Stimulated activated memory B cell treated with anti-CD40 and anti-IgM and Interleukin-4, amounts not matched to agents 10 μg/mL and 1 μg/mL and 100 μg/mL, for 72 hours (primary cell): Measurements from ENCODE around the gene GLIS1.

ENCODE experiments used
- ATAC-seq: fragments of 150-1000 bp; cut with Tn5 transposase; 2 replicates; pipeline ENCODE4 v1.10.0; 2021
- H3K27ac Mint-ChIP-seq: one replicate; pipeline ENCODE4 v1.8.0; 2022; ENCODE audit warnings: mild to moderate bottlenecking, mixed read lengths
- H3K27me3 Mint-ChIP-seq: one replicate; pipeline ENCODE4 v1.8.0; 2022; ENCODE audit warnings: mixed read lengths
- H3K36me3 Mint-ChIP-seq: one replicate; pipeline ENCODE4 v1.8.0; 2022; ENCODE audit warnings: mixed read lengths
- H3K4me1 Mint-ChIP-seq: one replicate; pipeline ENCODE4 v1.8.0; 2022; ENCODE audit warnings: mixed read lengths
- H3K4me3 Mint-ChIP-seq: one replicate; pipeline ENCODE4 v1.8.0; 2022; ENCODE audit warnings: mild to moderate bottlenecking, moderate library complexity, mixed read lengths
- H3K9me3 Mint-ChIP-seq: one replicate; pipeline ENCODE4 v1.8.0; 2022; ENCODE audit warnings: mixed read lengths

Gene GLIS1

GRCh38 chr1:53573931-53574330, 165.0 kb downstream of the GLIS1 start:
- ATAC-seq, result no peak
- Mint-ChIP-seq H3K4me1 (peaks cover 12% of the 10 kb centered on the region), H3K4me3 (no peak overlapping the region), H3K36me3 (no peaks in the 10 kb centered on the region), H3K27ac (no peak overlapping the region), H3K27me3 (peaks cover 36% of the 10 kb centered on the region), H3K9me3 (peaks cover under 1% of the 10 kb centered on the region)

DNA sequence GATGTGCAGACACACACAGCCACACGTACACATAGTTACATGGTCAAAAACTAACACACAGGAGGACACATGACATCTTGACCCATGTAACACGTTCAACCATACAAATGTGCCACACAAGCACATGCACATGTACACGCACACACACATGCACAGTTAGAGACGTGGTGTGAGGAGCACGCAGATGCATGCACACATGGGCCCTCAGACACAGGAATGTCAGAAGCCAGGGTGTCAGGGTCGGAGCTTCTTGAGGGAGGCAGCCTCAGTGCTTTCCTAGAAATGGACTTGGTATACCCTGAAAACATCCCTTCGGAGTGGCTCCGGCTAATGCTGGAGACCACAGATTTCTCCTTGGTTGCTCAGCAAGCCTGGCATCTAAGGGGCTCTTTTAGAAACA, 165.4 kb downstream of the GLIS1 start:
- no peak for ATAC-seq
- no peak overlapping the region for H3K4me3 Mint-ChIP-seq
- H3K36me3 Mint-ChIP-seq, result no peaks in the 10 kb centered on the region
- H3K9me3 Mint-ChIP-seq, result peaks cover 5% of the 10 kb centered on the region
- H3K4me1 Mint-ChIP-seq, result peaks cover 12% of the 10 kb centered on the region
- no peak overlapping the region for H3K27ac Mint-ChIP-seq
- H3K27me3 Mint-ChIP-seq, result peaks cover 37% of the 10 kb centered on the region

DNA sequence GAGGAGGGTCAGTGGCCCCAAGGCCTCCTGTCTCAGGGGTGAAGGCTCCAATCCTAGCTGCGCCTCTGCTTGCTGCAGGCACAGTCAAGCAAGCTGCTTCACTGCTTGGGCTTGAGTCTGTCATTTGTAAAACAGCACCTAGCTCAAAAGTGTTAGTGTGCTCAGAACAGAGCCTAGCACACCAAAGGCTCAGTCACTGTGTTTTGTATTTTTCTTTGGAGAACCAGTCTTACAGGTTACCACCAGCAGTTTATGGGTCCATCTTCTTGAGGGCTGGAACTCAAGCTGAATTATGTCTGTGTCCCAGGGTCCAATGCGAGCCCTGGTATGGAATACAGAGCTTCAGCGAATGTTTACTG, 166.2 kb downstream of the GLIS1 start:
- no peaks in the 10 kb centered on the region for H3K36me3 Mint-ChIP-seq
- peaks cover 6% of the 10 kb centered on the region for H3K9me3 Mint-ChIP-seq
- H3K27me3 Mint-ChIP-seq, result peaks cover 37% of the 10 kb centered on the region
- no peak overlapping the region for H3K4me3 Mint-ChIP-seq
- ATAC-seq, result no peak
- H3K27ac Mint-ChIP-seq, result no peak overlapping the region
- peaks cover 12% of the 10 kb centered on the region for H3K4me1 Mint-ChIP-seq

- ATAC-seq, result no peak
- no peak overlapping the region for H3K4me3 Mint-ChIP-seq
- H3K27ac Mint-ChIP-seq, result no peak overlapping the region
- peaks cover 12% of the 10 kb centered on the region for H3K4me1 Mint-ChIP-seq
- peaks cover 37% of the 10 kb centered on the region for H3K27me3 Mint-ChIP-seq
- H3K9me3 Mint-ChIP-seq, result peaks cover 7% of the 10 kb centered on the region
- H3K36me3 Mint-ChIP-seq, result no peaks in the 10 kb centered on the region
Observed at GRCh38 chr1:53572065-53572814, 166.7 kb downstream of the GLIS1 start.

GRCh38 chr1:53568540-53568939, 170.4 kb downstream of the GLIS1 start:
- H3K27ac Mint-ChIP-seq, result no peak overlapping the region
- no peaks in the 10 kb centered on the region for H3K36me3 Mint-ChIP-seq
- H3K27me3 Mint-ChIP-seq, result peaks cover 39% of the 10 kb centered on the region
- no peaks in the 10 kb centered on the region for H3K4me1 Mint-ChIP-seq
- peaks cover 14% of the 10 kb centered on the region for H3K9me3 Mint-ChIP-seq
- no peak for ATAC-seq
- no peak overlapping the region for H3K4me3 Mint-ChIP-seq

GRCh38 chr1:53567851-53568250, 171.1 kb downstream of the GLIS1 start:
- H3K4me3 Mint-ChIP-seq, result no peak overlapping the region
- no peaks in the 10 kb centered on the region for H3K36me3 Mint-ChIP-seq
- peaks cover 46% of the 10 kb centered on the region for H3K27me3 Mint-ChIP-seq
- ATAC-seq, result no peak
- H3K9me3 Mint-ChIP-seq, result peaks cover 14% of the 10 kb centered on the region
- no peak overlapping the region for H3K27ac Mint-ChIP-seq
- no peaks in the 10 kb centered on the region for H3K4me1 Mint-ChIP-seq

DNA sequence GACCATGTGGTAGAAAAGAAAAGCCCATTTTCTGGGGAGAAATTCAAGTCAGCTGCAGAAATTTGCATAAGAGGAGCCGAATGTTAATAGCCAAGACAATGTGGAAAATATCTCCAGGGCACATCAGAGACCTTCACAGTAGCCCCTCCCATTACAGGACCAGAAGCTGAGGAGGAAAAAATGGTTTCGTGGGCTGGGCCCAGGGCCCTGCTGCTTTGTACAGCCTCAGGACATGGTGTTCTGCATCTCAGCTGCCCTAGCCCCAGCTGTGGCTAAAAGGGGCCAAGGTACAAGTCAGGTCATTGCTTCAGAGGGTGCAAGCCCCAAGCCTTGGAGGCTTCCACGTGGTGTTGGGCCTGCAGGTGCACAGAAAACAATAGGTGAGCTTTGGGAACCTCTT, 171.5 kb downstream of the GLIS1 start:
- ATAC-seq, result no peak
- peaks cover 14% of the 10 kb centered on the region for H3K9me3 Mint-ChIP-seq
- no peak overlapping the region for H3K27ac Mint-ChIP-seq
- H3K36me3 Mint-ChIP-seq, result no peaks in the 10 kb centered on the region
- H3K4me3 Mint-ChIP-seq, result no peak overlapping the region
- H3K4me1 Mint-ChIP-seq, result no peaks in the 10 kb centered on the region
- H3K27me3 Mint-ChIP-seq, result peaks cover 50% of the 10 kb centered on the region

- ATAC-seq, result no peak
- no peak overlapping the region for H3K27ac Mint-ChIP-seq
- peaks cover 10% of the 10 kb centered on the region for H3K9me3 Mint-ChIP-seq
- no peaks in the 10 kb centered on the region for H3K36me3 Mint-ChIP-seq
- peaks cover 67% of the 10 kb centered on the region for H3K27me3 Mint-ChIP-seq
- H3K4me3 Mint-ChIP-seq, result no peak overlapping the region
- no peaks in the 10 kb centered on the region for H3K4me1 Mint-ChIP-seq
Observed at GRCh38 chr1:53563611-53564010, 175.4 kb downstream of the GLIS1 start.

DNA sequence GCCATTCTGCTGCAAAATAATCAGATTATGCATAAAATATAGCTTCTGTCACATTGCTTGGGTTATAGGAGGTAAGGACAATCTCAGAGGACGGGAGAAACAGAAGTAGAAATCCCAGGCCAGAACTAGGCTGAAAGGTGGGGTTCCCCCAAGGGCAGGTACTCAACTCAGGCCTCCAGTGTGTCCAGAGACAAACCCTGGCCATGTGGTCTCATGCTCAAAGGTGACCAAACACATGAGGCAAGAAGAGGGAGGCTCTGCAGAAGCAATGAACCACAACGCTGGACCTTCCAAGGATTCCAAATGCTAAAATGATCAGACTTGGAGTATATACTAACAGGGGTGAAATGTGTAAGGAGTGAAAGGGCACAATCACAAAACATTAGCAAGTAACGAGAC, 176.0 kb downstream of the GLIS1 start:
- ATAC-seq, result no peak
- H3K9me3 Mint-ChIP-seq, result peaks cover 8% of the 10 kb centered on the region
- no peak overlapping the region for H3K4me3 Mint-ChIP-seq
- peaks cover 64% of the 10 kb centered on the region for H3K27me3 Mint-ChIP-seq
- H3K36me3 Mint-ChIP-seq, result no peaks in the 10 kb centered on the region
- no peak overlapping the region for H3K27ac Mint-ChIP-seq
- no peaks in the 10 kb centered on the region for H3K4me1 Mint-ChIP-seq

DNA sequence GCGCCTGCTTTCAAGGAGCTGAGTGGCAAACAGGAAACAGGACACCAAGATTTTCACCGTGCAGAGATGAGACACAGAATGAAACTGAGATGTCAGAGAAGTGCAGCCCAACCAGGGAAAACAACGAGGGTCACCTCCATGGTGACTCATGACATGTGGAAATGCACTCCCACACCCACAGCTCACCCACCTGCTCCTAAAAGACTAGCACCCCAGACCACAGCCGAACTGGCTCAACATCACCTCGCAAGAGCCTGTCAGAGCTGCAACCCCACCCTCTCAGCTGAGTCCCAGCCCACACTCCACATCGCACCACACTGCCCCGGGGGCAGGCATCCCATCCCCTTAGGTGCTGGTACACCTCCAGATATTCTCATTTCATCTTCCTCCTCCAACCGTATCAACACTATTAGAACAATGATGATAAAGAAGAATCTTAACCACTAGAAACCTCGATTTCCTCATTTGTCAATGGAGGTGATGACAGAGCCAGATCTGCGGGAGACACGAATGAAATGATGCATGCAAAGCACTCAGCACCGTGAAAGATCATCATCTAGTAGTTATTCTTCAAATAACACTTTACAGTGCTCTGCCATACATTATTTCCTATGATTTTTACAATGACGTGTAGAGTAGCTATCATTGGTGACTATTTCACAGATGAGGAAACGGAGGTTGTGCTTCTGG, 176.5 kb downstream of the GLIS1 start:
- no peaks in the 10 kb centered on the region for H3K36me3 Mint-ChIP-seq
- H3K27me3 Mint-ChIP-seq, result peaks cover 59% of the 10 kb centered on the region
- no peak overlapping the region for H3K4me3 Mint-ChIP-seq
- H3K9me3 Mint-ChIP-seq, result peaks cover 8% of the 10 kb centered on the region
- no peaks in the 10 kb centered on the region for H3K4me1 Mint-ChIP-seq
- ATAC-seq, result peak; percentile 25
- no peak overlapping the region for H3K27ac Mint-ChIP-seq

GRCh38 chr1:53561503-53562105, 177.4 kb downstream of the GLIS1 start:
- Mint-ChIP-seq H3K36me3 (no peaks in the 10 kb centered on the region), H3K27ac (no peak overlapping the region), H3K27me3 (peaks cover 52% of the 10 kb centered on the region), H3K4me1 (no peaks in the 10 kb centered on the region), H3K4me3 (no peak overlapping the region), H3K9me3 (peaks cover under 1% of the 10 kb centered on the region)
- no peak for ATAC-seq

GRCh38 chr1:53560581-53561502, 178.1 kb downstream of the GLIS1 start:
- no peaks in the 10 kb centered on the region for H3K9me3 Mint-ChIP-seq
- H3K36me3 Mint-ChIP-seq, result no peaks in the 10 kb centered on the region
- no peak for ATAC-seq
- H3K27me3 Mint-ChIP-seq, result peaks cover 52% of the 10 kb centered on the region
- no peak overlapping the region for H3K27ac Mint-ChIP-seq
- no peaks in the 10 kb centered on the region for H3K4me1 Mint-ChIP-seq
- H3K4me3 Mint-ChIP-seq, result no peak overlapping the region

- Mint-ChIP-seq H3K27me3 (peaks cover 45% of the 10 kb centered on the region), H3K36me3 (no peaks in the 10 kb centered on the region), H3K27ac (no peak overlapping the region), H3K4me3 (no peak overlapping the region), H3K9me3 (no peaks in the 10 kb centered on the region), H3K4me1 (no peaks in the 10 kb centered on the region)
- ATAC-seq, result no peak
Observed at GRCh38 chr1:53559854-53560580, 178.9 kb downstream of the GLIS1 start.

DNA sequence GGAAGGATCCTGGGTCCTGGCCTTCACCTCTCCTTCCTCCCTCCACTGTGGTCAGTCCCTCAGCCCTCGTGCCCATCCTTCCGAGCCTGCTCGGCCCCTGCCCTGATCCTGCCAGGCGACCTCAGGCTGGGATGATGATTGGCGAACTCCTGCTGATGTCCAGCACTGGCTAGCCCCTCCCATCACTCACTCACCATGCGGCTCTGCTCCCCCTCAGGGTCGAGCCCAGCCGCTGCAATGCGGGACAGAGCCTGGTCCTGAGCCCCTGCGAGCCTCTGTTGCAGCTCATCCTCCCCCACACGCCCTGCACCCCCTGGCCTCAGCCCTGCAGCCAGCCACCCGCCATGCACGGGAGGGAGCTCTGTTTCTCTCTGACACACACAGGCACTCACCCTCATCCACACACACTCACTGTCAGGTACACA, 179.6 kb downstream of the GLIS1 start:
- no peak overlapping the region for H3K4me3 Mint-ChIP-seq
- peaks cover 42% of the 10 kb centered on the region for H3K27me3 Mint-ChIP-seq

More for the DNA sequence above, 179.6 kb downstream of the GLIS1 start:
- ATAC-seq, result no peak
- Mint-ChIP-seq H3K9me3 (no peaks in the 10 kb centered on the region), H3K27ac (no peak overlapping the region), H3K4me1 (no peaks in the 10 kb centered on the region), H3K36me3 (no peaks in the 10 kb centered on the region)
